ENCODE results near the gene RASA2.

RASA2 gene

DNA sequence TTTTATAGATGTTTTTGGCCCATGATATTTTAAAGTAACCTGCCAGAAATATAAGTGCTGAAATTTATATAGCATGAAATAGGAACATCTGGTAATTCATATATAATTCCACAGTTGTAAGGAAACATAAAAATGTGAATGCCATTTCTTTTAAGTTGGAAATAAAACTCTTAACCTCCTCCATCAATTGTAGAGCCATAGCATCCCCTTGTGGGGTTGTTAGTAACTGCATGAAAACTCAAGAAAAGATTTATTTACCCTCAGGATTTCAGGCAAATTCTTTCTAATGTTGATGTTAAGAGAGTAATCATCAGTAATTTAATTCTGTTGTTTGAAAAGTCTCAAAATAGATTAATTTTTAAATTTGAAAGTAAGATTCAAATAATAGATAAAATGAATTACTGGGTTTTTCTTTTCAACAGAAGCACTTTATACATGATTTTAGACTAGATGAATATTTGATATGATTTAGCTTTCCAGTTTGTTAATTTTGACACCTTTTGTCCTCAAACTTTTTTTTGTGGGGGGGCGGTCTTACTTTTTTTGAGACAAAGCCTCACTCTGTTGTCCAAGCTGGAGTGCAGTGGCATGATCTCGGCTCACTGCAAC, 74.7 kb downstream of the RASA2 start:
- TF ChIP-seq, protein P1, sequence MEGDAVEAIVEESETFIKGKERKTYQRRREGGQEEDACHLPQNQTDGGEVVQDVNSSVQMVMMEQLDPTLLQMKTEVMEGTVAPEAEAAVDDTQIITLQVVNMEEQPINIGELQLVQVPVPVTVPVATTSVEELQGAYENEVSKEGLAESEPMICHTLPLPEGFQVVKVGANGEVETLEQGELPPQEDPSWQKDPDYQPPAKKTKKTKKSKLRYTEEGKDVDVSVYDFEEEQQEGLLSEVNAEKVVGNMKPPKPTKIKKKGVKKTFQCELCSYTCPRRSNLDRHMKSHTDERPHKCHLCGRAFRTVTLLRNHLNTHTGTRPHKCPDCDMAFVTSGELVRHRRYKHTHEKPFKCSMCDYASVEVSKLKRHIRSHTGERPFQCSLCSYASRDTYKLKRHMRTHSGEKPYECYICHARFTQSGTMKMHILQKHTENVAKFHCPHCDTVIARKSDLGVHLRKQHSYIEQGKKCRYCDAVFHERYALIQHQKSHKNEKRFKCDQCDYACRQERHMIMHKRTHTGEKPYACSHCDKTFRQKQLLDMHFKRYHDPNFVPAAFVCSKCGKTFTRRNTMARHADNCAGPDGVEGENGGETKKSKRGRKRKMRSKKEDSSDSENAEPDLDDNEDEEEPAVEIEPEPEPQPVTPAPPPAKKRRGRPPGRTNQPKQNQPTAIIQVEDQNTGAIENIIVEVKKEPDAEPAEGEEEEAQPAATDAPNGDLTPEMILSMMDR (IDR thresholded peaks at IDR 0.05; ENCODE audit: low read depth, low read length), result peak; percentile 99

GRCh38 chr3:141564241-141564640, 77.4 kb downstream of the RASA2 start:
- TF ChIP-seq, protein P1 (IDR thresholded peaks at IDR 0.05; ENCODE audit: low read depth, low read length), result no peak
- Histone ChIP-seq H3K4me3 (ENCODE audit: low read depth, low read length) (no peak overlapping the region), H3K9me3 (no peaks in the 10 kb centered on the region), H3K36me3 (no peaks in the 10 kb centered on the region), H3K27me3 (no peaks in the 10 kb centered on the region), H3K4me1 (no peaks in the 10 kb centered on the region)
- DNase-seq, result no peak

More for the DNA sequence above, 74.7 kb downstream of the RASA2 start:
- Histone ChIP-seq H3K27me3 (no peaks in the 10 kb centered on the region), H3K4me3 (ENCODE audit: low read depth, low read length) (no peak overlapping the region), H3K4me1 (peaks cover 7% of the 10 kb centered on the region), H3K9me3 (no peaks in the 10 kb centered on the region), H3K36me3 (no peaks in the 10 kb centered on the region)
- peak; percentile 47 for DNase-seq

- Histone ChIP-seq H3K4me3 (ENCODE audit: low read depth, low read length) (no peak overlapping the region), H3K27me3 (no peaks in the 10 kb centered on the region), H3K36me3 (no peaks in the 10 kb centered on the region), H3K9me3 (no peaks in the 10 kb centered on the region), H3K4me1 (no peaks in the 10 kb centered on the region)
- DNase-seq, result no peak
- TF ChIP-seq, protein P1 (IDR thresholded peaks at IDR 0.05; ENCODE audit: low read depth, low read length), result no peak
These were observed 83.2 kb downstream of the RASA2 start for GRCh38 chr3:141570068-141570467.

GRCh38 chr3:141575879-141576743, 89.3 kb downstream of the RASA2 start:
- Histone ChIP-seq H3K36me3 (peaks cover 3% of the 10 kb centered on the region; the same call in 1 of the 2 replicates), H3K27me3 (no peaks in the 10 kb centered on the region), H3K9me3 (no peaks in the 10 kb centered on the region), H3K4me1 (no peaks in the 10 kb centered on the region), H3K4me3 (ENCODE audit: low read depth, low read length) (no peak overlapping the region)
- DNase-seq, result no peak
- TF ChIP-seq, protein P1 (IDR thresholded peaks at IDR 0.05; ENCODE audit: low read depth, low read length), result peak; percentile 49; the same call in 1 of the 2 replicates

DNA sequence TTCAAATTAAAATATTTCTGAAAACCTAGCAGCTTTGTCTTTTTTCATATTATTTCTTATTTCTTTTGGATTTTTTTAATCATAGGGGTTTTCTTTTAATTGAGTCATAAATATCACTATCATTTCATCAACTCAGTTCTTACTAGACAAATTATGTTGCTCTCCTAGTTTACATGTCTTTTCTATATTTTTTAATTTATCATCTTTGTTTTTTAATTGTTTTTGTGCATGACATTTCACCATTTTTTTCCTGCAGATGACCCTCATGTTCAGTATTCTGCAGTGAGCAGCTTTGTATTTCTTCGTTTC, 89.9 kb downstream of the RASA2 start:
- TF ChIP-seq, protein P1 (IDR thresholded peaks at IDR 0.05; ENCODE audit: low read depth, low read length), result no peak
- H3K36me3 ChIP-seq, result peaks cover 3% of the 10 kb centered on the region; the same call in 1 of the 2 replicates
- no peak for DNase-seq

More for the DNA sequence above, 89.9 kb downstream of the RASA2 start:
- no peaks in the 10 kb centered on the region for H3K4me1 ChIP-seq
- no peaks in the 10 kb centered on the region for H3K27me3 ChIP-seq
- H3K9me3 ChIP-seq, result no peaks in the 10 kb centered on the region
- H3K4me3 ChIP-seq (ENCODE audit: low read depth, low read length), result no peak overlapping the region
